Peyer's patch (tissue), 4 donors: ENCODE data around the gene CLEC2A. TPM values are rescaled to one million over a fixed set of nuclear protein-coding genes. Genes with fewer than 3 reads are reported as not detected.

ENCODE experiments used
- DNase-seq, 3 donors: peaks; one replicate each; pipeline ENCODE4 v3.0.0-alpha.2; 2017 to 2019
- H3K27ac ChIP-seq, 4 donors: fragments of 200-600 bp; sonication (generic); one replicate each; pipeline ENCODE4 v1.5.1; 2016 to 2019
- H3K27me3 ChIP-seq, 2 donors: fragments of 200-600 bp; sonication (generic); one replicate each; pipeline ENCODE4 v1.5.1; 2019
- H3K36me3 ChIP-seq, 3 donors: fragments of 200-600 bp; sonication (generic); one replicate each; pipeline ENCODE4 v1.5.1; 2016 to 2019
- H3K4me1 ChIP-seq, 4 donors: fragments of 200-600 bp; sonication (generic); one replicate each; pipeline ENCODE4 v1.5.1; 2016 to 2019
- H3K4me3 ChIP-seq, 4 donors: fragments of 200-600 bp; sonication (generic); 1 replicate in 3 of 4; 2 replicates in 1 of 4; pipeline ENCODE4 v1.5.1; 2016 to 2019; ENCODE audit warnings: mild to moderate bottlenecking in 1 of 4
- H3K9me3 ChIP-seq, 4 donors: fragments of 200-600 bp; sonication (generic); one replicate each; pipeline ENCODE4 v1.5.1; 2016 to 2019; ENCODE audit warnings: mild to moderate bottlenecking in 1 of 4
- POLR2A ChIP-seq, 2 donors: fragments of 450-650 bp; IDR thresholded peaks; one replicate each; pipeline ENCODE4 v1.5.1; 2017; ENCODE audit warnings: antibody characterized with exemption in 2 of 2, mild to moderate bottlenecking in 2 of 2, moderate library complexity in 2 of 2
- total RNA-seq, 4 donors: library from RNA; depleted of rRNA; stranded (reverse); fragments of >200 nt; gene quantifications; one replicate each; pipeline ENCODE4 v1.1.0, GENCODE V29; 2016
- TF ChIP-seq, protein P1 (sequence below), 6 experiments: fragments of 450-650 bp in 4 of 6; fragments of 200-600 bp in 2 of 6; sonication (generic) in 1 of 6; IDR thresholded peaks; one replicate each; pipeline ENCODE4 v1.5.1; 2017 to 2019; ENCODE audit warnings: antibody characterized with exemption in 6 of 6, mild to moderate bottlenecking in 3 of 6, moderate library complexity in 1 of 6

Gene CLEC2A
- total RNA-seq, 4 donors from 2014 or later: not detected

DNA sequence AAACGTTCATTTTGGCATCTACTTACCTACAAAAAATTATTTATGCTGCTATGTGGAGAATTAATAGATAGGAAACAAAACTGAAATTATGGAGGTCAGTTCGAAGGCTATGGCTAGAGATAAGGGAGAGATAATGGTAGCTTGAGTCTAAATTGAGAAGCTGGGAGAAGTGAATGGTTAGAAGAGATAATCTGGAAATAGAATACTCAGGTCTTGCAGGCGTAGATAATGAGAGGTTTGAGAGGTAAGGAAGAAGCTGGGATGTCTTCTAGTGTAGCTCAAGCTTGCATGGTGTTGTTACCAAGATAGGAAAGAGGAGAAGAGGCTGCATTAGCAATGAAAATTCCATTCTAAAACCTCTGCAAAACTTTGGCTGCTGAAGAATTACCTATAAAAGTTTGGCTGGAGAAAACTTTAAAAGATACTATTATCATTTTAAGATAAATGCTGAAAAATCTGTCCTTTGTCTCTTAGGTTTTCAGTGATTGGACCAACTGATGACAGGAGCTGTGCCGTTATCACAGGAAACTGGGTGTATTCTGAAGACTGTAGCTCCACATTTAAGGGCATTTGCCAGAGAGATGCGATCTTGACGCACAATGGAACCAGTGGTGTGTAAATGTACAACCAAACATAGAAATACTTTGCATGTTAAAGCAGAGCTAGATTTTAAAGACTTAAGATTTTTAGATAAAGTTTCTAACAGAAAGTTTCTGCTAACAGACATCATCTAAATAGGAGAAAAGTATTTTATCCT is 36.8 kb downstream of the CLEC2A start:
- no peak for DNase-seq
- Histone ChIP-seq H3K36me3 (no peaks in the 10 kb centered on the region), H3K4me1 (no peaks in the 10 kb centered on the region), H3K27ac (no peak overlapping the region), H3K27me3 (no peaks in the 10 kb centered on the region), H3K4me3 (no peak overlapping the region), H3K9me3 (no peaks in the 10 kb centered on the region)
- TF ChIP-seq, protein P1, sequence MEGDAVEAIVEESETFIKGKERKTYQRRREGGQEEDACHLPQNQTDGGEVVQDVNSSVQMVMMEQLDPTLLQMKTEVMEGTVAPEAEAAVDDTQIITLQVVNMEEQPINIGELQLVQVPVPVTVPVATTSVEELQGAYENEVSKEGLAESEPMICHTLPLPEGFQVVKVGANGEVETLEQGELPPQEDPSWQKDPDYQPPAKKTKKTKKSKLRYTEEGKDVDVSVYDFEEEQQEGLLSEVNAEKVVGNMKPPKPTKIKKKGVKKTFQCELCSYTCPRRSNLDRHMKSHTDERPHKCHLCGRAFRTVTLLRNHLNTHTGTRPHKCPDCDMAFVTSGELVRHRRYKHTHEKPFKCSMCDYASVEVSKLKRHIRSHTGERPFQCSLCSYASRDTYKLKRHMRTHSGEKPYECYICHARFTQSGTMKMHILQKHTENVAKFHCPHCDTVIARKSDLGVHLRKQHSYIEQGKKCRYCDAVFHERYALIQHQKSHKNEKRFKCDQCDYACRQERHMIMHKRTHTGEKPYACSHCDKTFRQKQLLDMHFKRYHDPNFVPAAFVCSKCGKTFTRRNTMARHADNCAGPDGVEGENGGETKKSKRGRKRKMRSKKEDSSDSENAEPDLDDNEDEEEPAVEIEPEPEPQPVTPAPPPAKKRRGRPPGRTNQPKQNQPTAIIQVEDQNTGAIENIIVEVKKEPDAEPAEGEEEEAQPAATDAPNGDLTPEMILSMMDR (IDR thresholded peaks at IDR 0.05): no peak
- no peak for TF ChIP-seq POLR2A (IDR thresholded peaks at IDR 0.05)

DNA sequence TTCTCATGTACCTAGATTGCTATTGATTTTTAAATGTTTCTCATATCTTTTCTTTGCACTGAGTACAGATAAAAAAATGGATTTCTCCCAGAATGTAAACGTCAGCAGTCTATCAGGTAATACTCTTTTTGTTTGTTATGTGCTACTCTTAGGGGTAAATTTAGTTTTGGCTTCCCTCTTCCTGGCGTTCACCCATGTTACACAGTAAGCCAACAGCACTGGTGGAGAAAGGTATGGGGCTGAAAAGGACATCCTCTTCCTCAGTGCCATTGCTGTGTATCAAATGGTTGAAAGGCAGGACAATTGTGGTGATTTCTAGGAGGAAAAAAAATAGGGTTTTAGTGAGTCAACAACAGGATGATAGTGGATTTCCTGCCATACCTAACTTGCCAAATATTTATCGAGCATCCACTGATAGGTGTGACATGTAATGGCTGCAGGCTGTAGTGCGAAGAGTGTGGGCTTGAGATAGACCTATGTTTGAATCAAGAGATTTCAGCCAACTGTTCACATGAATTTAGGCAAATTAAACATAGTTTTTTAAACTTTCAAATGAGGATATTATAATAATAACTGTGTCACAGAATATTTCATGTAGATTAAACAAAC is 43.4 kb downstream of the CLEC2A start:
- Histone ChIP-seq H3K4me3 (no peak overlapping the region), H3K9me3 (no peaks in the 10 kb centered on the region), H3K4me1 (no peaks in the 10 kb centered on the region), H3K27me3 (no peaks in the 10 kb centered on the region), H3K27ac (no peak overlapping the region), H3K36me3 (no peaks in the 10 kb centered on the region)
- no peak for DNase-seq
- TF ChIP-seq POLR2A (IDR thresholded peaks at IDR 0.05): no peak
- TF ChIP-seq, protein P1 (IDR thresholded peaks at IDR 0.05): no peak

DNA sequence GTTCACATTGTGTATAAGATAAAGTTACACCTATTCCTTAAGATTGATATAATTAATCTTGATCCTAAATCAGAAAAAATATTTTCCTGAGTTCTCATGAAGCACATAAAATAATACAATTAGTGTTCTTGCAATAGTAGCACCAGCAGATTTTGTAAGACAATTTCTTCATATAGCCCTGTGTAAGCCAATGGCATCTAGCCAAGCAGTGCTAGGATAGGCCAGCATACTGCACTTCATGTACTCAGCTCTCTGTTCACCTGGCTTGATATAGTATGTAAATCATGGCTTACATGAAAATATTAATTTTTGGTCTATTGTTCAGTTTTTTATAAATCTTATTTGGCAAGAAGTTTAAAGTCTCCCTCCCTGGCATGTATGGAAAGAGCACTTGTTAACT is 49.0 kb downstream of the CLEC2A start:
- TF ChIP-seq, protein P1 (IDR thresholded peaks at IDR 0.05): no peak
- TF ChIP-seq POLR2A (IDR thresholded peaks at IDR 0.05): no peak
- no peaks in the 10 kb centered on the region for H3K9me3 ChIP-seq
- H3K4me1 ChIP-seq: no peaks in the 10 kb centered on the region
- H3K4me3 ChIP-seq: no peak overlapping the region
- no peaks in the 10 kb centered on the region for H3K36me3 ChIP-seq
- DNase-seq: no peak
- no peak overlapping the region for H3K27ac ChIP-seq
- H3K27me3 ChIP-seq: no peaks in the 10 kb centered on the region

DNA sequence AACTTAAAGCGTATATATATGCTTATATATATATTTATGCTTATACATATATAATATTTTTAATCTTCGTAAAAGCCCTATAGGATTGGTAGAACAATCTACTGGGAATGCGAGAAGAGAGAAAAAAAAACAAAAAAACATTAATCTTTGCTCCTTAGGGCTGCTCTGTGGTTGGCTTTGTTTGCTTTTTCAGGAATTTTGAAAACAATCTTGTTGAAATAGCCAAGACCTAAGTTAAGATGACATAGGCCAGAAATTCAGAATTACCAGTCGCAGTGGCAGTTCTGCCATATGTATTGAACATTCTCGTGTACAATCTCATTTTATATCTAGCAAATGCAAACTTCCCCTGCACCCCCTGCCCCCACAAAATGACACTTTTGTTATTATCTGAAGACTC is 50.2 kb downstream of the CLEC2A start:
- TF ChIP-seq, protein P1 (IDR thresholded peaks at IDR 0.05): no peak
- TF ChIP-seq POLR2A (IDR thresholded peaks at IDR 0.05): no peak
- Histone ChIP-seq H3K27me3 (no peaks in the 10 kb centered on the region), H3K27ac (no peak overlapping the region), H3K36me3 (no peaks in the 10 kb centered on the region), H3K4me1 (no peaks in the 10 kb centered on the region), H3K4me3 (no peak overlapping the region), H3K9me3 (no peaks in the 10 kb centered on the region)
- no peak for DNase-seq

DNA sequence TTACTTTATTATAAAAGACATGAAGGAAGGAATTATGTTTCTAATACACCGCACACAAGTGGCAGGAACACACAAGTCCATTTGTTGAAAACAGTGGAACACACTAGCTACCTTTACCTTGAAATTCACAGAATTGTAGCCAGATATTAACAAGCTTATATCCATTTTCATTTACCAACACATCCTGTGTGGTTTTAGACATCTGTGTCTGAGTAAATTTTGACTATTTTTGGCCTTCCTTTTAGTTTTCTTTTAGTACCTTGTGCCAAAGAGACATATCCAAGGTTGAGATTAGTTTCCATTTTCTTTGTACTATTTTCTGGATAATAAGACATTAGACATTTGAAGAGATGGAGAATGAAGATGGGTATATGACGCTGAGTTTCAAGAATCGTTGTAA is 50.9 kb downstream of the CLEC2A start, which contains the start of gene KLRF2:
TSS of gene KLRF2 (plus strand) at position 244 of the 400 bp plus-strand sequence. CDS start at position 351, 107 bp downstream.
- no peaks in the 10 kb centered on the region for H3K27me3 ChIP-seq

More for the DNA sequence above, 50.9 kb downstream of the CLEC2A start, which contains the start of gene KLRF2:
- no peak within 1 kb of the TSS for H3K4me3 ChIP-seq
- no peak for DNase-seq
- no peaks in the 10 kb centered on the region for H3K4me1 ChIP-seq
- no peaks in the 10 kb centered on the region for H3K36me3 ChIP-seq
- H3K9me3 ChIP-seq: no peaks in the 10 kb centered on the region
- H3K27ac ChIP-seq: no peak within 1 kb of the TSS
- TF ChIP-seq, protein P1 (IDR thresholded peaks at IDR 0.05): no peak
- no peak for TF ChIP-seq POLR2A (IDR thresholded peaks at IDR 0.05)
